GM18505 (cell line): ENCODE data around the gene HSPB2.
"Not testable (repeated sequence)": the region's sequence is repeated elsewhere in the genome, so short reads cannot be mapped to it uniquely, and the experiment has no call there.

Experiments used
- ATAC-seq: cut with Tn5 transposase; IDR thresholded peaks from one replicate; pipeline ENCODE4 v1.9.1; 2021; ENCODE audit not compliant: unreplicated experiment
- POLR2A ChIP-seq: IDR thresholded peaks from 4 replicates; pipeline ENCODE4 v1.6.1; 2011; ENCODE audit warnings: borderline replicate concordance; ENCODE audit not compliant: insufficient read depth, insufficient read length; ENCODE audit errors: extremely low read depth

The HSPB2 gene

DNA sequence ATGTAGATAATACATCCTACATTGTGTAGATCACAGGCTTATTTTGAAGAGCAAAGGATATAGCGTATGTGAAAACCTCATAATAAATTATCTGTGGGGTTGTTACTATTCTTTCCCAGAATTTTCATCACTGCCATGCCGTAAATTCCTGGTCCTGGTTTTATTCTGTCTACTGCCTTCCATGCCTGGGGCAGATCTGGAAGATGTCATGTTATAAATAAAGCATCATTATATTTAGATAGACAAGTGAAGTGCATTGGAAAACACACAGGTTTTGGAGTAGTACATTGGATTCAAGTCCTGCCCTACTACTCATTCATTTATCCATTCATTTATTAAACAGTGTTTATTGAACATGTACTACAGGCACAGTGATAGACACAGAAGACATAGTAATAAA, 8.4 kb downstream of the HSPB2 start:
- no peak for ATAC-seq
- TF ChIP-seq POLR2A: no peak

- TF ChIP-seq POLR2A: no peak
- no peak for ATAC-seq
These were observed 9.2 kb downstream of the HSPB2 start for GRCh38 chr11:111921541-111922230.

- no peak for ATAC-seq
- TF ChIP-seq POLR2A: no peak
These were observed 10.3 kb downstream of the HSPB2 start for GRCh38 chr11:111922803-111923202.

GRCh38 chr11:111923351-111923788, 10.8 kb downstream of the HSPB2 start:
- ATAC-seq: no peak

DNA sequence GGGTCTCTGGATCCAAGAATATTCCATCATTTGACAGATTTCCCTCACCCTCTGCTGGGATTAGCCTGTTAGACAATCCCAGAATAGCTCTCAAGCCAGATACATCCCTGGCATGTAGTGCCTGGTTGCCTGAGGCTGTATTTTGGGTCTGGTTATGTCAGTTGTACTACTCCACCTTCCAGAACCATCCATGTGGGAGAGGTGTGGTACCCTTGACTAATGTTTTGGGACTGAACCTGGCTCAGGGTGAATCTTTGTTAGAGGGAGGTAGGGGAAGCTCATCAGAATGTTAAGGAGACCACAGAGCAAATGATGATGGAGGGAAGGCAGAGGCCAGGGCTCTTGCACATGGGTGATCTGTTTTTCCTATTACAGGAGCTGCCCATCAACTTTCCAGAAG, 11.4 kb downstream of the HSPB2 start:
- ATAC-seq: no peak
- no peak for TF ChIP-seq POLR2A

More at GRCh38 chr11:111923351-111923788, 10.8 kb downstream of the HSPB2 start:
- no peak for TF ChIP-seq POLR2A

GRCh38 chr11:111925953-111926352, 13.4 kb downstream of the HSPB2 start:
- TF ChIP-seq POLR2A: no peak
- no peak for ATAC-seq

DNA sequence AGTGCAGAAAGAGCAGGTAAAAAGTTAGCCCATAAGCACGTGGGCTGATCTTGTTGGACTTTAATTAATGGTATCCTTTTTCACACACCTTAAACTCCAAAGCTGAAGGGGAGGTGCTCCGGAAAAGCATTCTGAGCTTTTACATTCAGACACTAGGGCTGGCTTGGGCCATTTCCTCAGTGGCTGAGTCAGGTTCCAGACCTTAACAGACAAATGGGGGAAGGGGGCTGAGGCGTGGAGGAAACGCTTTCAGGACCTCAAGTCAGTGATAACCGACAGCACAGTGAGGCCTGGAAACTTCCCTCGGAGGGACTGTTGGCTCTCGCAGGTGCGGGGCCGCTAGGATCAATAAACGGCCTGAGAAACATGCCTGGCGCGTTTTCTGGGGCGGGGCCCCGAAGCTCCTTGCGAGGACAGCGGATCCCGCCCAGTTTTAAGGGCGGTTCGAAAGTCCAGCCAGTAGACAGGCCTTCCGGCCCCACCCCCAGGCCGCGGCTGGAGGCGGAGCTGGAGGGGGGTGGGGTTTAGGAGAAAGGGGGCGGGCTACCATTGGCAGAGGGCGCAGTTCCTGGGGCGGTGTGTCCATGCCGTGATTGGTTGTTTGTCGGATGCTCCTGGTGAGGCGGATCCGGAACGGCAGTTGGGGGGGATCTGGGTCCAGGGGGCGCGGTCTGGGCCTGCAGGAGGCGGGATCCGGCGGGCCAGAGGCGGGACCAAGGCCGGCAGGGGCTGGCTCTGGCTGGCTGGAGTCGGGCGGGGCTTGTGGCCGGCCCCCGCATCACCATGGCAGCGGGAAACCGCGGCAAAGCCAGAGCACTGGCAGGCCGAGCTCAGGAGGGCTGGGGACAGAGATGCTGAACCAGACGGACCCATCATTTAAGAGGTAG, 14.2 kb downstream of the HSPB2 start:
- peak; percentile 89 for ATAC-seq
- TF ChIP-seq POLR2A: peak; percentile 75

- TF ChIP-seq POLR2A: no peak
- ATAC-seq: no peak
These were observed 17.9 kb downstream of the HSPB2 start for GRCh38 chr11:111930472-111930871.

DNA sequence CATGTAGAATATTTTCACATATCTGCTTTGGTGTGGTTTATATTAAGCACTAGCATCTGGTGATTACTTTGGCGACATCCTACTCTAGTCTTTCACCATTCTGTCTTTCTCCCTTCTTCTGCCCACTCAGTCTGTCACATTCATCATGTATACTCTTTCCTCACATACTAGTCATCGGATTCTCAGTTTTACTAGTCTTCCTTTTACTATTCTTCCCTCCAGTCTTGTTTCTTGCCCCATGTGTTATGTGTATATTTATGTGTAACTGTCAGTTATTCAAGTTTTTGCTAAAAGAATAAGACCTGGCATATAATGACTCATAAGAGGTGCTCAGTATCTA, 20.0 kb downstream of the HSPB2 start:
- ATAC-seq: no peak
- no peak for TF ChIP-seq POLR2A

GRCh38 chr11:111933176-111933575, 20.6 kb downstream of the HSPB2 start:
- ATAC-seq: not testable (repeated sequence)

- no peak for TF ChIP-seq POLR2A
- no peak for ATAC-seq
These were observed 21.3 kb downstream of the HSPB2 start for GRCh38 chr11:111933872-111934271.

- no peak for ATAC-seq
These were observed 21.8 kb downstream of the HSPB2 start for GRCh38 chr11:111934306-111934705.

GRCh38 chr11:111935317-111936039, 22.9 kb downstream of the HSPB2 start:
- no peak for ATAC-seq
- no peak for TF ChIP-seq POLR2A

More at GRCh38 chr11:111934306-111934705, 21.8 kb downstream of the HSPB2 start:
- no peak for TF ChIP-seq POLR2A

GRCh38 chr11:111936040-111936540, 23.6 kb downstream of the HSPB2 start:
- ATAC-seq: no peak
- TF ChIP-seq POLR2A: no peak

DNA sequence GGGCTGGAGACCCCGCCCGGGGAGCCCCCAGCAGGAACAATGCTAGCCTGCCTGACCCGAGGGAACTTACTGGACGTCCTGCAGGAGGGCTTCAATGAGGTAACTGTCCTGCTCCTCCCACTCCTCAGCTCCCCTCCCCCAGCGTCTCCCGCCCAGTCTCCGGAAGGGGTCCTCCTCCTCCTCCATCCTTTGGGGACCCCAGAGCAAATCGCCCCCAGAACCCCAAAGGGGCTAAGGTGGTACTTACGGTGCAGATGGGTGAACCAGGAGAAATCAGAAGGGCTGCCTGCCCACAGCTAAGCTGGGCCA, 24.9 kb downstream of the HSPB2 start:
- TF ChIP-seq POLR2A: no peak
- no peak for ATAC-seq
